Activated CD4-positive, alpha-beta T cell treated with anti-CD3 and anti-CD28 coated beads, Interleukin-2, amount 50 U/mL, for 24 hours (primary cell): ENCODE results near the gene TCHP.
A peak's percentile ranks its signal among the peaks of the same experiment; 100 is the strongest.
"Not testable (repeated sequence)": the region's sequence is repeated elsewhere in the genome, so short reads cannot be mapped to it uniquely, and the experiment has no call there.

Source experiments
- DNase-seq, 2 donors: peaks; one replicate each; pipeline ENCODE4 v3.0.0-alpha.2; 2020; ENCODE audit warnings: low read depth in 1 of 2, low spot score in 1 of 2

TCHP gene, protein sequence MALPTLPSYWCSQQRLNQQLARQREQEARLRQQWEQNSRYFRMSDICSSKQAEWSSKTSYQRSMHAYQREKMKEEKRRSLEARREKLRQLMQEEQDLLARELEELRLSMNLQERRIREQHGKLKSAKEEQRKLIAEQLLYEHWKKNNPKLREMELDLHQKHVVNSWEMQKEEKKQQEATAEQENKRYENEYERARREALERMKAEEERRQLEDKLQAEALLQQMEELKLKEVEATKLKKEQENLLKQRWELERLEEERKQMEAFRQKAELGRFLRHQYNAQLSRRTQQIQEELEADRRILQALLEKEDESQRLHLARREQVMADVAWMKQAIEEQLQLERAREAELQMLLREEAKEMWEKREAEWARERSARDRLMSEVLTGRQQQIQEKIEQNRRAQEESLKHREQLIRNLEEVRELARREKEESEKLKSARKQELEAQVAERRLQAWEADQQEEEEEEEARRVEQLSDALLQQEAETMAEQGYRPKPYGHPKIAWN

DNA sequence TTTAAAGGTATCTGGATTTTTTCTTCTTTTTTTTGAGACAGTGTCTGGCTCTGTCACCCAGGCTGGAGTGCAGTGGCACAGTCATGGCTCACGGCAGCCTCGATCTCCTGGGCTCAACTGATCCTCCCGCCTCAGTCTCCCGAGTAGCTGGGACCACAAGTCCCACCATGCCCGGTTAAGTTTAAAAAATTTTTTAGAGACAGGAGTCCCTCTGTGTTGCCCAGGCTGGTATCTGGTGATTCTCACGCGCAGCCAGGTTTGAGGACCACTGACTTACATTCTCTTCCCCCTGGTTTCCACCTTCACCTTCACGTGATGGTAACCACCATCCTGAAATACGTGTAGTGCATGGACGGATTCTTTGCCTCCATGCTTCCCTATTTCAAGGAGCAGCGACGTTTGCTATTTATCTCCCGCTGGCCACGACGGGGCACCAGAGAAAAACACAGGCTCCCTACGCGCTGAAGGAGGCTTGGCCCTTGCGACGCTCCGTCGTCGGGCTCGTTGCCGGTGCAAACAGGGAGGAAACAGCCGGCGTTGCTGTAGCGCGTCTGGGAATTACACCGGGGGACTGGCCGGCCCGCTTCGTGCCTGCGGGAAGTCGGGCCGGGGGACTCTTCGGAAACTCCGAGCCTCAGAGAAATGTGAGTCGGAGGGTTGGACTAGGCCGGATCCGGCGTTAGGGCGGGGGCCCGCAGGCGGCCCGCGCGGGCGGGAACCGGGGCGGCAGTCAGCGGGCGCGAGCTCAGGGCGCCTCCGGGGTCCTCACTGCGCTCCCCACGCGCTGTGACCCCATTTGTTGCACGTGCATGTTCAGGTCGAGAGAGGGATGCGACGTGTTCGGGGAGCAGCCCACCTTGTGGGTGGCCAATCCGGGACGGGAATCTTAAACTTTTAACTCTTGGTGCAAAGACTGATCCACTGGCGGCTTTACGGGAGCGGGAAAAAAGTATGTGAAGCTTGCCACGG is at the start of gene TCHP:
Gene TCHP (plus strand): TSS at position 492 of the 969 bp plus-strand sequence. CDS start 2,753 bp downstream, outside the sequence.
- peak; percentile 49 to 59 for DNase-seq

GRCh38 chr12:109850518-109850917 is 49.6 kb upstream of the TCHP start:
- not testable (repeated sequence) for DNase-seq

DNA sequence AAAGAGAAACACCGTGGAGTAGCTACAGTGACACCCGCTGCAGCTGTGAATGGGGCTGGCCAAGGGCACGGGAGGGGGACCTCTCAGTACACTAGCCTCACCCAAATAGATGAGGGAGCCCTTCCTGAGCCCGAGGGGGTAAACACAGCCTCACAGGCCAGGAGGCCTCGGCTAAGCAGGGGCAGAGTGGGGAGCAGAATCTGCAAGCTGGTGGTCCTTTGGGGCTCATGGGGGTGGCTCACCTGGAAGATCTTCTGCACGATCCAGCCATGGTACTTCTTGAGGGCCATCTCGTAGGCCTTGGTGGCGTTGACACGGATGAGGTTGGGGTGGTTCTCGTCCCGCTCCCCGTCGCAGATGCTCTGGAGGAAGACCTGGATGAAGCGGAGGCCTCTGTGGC is 44.7 kb upstream of the TCHP start:
- no peak for DNase-seq

GRCh38 chr12:109857715-109858114 is 42.4 kb upstream of the TCHP start:
- DNase-seq, result no peak

GRCh38 chr12:109858764-109859163 is 41.3 kb upstream of the TCHP start:
- DNase-seq, result no peak

- no peak for DNase-seq
Observed at GRCh38 chr12:109860977-109861376, 39.1 kb upstream of the TCHP start.

- no peak for DNase-seq
Observed at GRCh38 chr12:109861689-109862314, 38.3 kb upstream of the TCHP start.

GRCh38 chr12:109862491-109862890 is 37.6 kb upstream of the TCHP start:
- not testable (repeated sequence) for DNase-seq

- DNase-seq, result no peak
Observed at GRCh38 chr12:109863847-109864712, 36.0 kb upstream of the TCHP start.

- DNase-seq, result no peak
Observed at GRCh38 chr12:109864916-109865315, 35.2 kb upstream of the TCHP start.

DNA sequence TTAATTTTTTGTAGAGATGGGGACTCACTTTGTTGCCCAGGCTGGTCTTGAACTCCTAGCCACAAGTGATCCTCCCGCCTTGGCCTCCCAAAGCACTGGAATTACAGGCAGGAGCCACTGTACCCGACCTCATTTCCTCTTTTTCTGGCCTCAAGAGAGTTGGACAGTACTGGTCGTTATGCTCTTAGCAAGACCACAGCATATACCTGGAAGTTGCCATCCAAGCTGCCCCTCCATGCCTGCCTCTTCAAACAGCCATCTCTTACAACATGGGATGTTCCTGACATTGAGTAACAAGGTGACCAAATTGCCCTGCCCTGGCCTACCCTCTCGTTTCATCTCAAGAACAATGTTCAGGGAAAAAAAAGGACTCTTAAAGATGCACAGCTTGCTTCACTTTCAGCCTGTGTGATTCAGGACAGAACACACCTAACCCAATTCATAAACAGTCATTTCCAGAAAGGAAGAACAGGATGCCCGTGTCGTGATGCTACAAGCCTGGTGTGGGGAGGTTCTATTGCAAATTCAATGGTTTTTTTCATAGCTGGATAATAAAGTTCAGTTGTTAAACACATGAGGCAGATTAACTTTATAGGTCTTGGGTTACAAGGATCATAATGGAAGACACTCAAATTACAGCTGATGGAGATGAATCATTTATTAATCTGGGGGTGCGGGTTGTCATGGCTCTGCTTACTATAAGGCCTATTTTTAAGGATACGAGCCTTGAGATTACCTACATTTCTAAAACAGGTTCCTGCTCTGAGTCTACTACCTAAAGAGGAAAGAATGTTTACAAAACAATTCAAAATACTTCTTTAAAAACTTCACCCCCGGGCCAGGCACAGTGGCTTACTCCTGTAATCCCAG is 31.7 kb upstream of the TCHP start:
- no peak for DNase-seq

GRCh38 chr12:109870648-109871047 is 29.4 kb upstream of the TCHP start:
- no peak for DNase-seq

GRCh38 chr12:109871668-109872314 is 28.3 kb upstream of the TCHP start:
- no peak for DNase-seq

- no peak for DNase-seq
Observed at GRCh38 chr12:109873653-109874052, 26.4 kb upstream of the TCHP start.

DNA sequence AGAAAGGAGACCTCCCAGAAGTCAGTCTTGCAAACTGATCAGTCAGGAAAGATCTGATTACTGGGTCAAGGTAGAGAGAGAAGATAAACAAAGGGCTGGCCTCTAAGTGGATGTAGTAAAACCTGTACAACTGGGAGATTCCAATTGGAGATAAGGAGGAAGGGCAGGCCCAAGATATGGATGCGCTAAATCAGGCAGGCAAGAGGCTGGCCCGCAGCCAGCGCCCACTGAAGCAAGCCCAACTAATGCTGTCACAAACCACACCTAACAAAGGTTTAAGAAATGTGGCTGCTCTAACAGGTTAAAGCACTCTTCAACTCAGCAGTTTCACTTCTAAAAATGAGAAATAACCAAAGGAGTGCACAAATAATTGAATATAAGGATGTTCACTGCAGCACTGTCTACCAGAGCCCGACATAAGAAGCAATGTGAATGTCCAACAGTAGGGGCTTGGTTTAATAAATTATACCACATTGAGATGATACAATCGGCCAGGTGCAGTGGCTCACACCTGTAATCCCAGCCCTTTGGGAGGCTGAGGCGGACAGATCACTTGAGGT is 24.4 kb upstream of the TCHP start:
- DNase-seq, result no peak

GRCh38 chr12:109876406-109876805 is 23.7 kb upstream of the TCHP start:
- no peak for DNase-seq

DNA sequence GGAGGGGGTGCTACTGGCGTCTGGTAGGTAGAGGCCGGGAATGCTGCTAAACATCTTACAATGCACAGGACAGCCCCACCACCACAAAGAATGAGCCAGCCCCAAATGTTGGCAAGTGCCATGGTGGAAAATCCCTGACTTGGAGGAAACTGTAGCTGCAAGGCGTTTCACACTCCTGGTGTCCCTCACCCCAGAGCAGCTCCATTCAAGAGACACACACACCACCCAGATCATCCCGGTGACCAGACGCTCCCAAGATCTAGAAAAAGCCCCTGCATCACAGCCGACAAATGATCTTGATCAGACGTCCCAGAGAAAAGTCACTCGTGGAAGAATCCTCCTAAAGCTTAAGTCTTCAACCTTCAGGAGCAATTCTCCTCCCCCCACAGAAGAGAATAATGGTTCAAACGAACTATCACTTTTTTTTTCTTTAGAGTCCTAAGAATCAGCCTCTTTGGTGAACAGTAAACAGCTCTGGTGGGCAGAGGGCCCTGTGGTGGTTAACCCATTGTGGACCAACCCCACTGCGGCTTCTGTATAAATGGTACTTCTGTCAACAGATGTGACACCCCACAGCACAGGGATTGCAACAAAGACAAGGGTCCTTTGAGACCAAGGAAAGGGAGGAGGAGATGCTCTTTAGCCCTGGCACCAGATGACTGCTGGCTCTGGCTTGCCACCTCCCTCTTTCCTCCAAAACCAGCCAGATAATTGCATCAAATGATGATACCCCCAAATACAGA is 22.4 kb upstream of the TCHP start:
- DNase-seq, result no peak

- DNase-seq, result no peak
Observed at GRCh38 chr12:109878247-109878625, 21.8 kb upstream of the TCHP start.
